Fibroblast of the aortic adventitia (primary cell): Measurements from ENCODE around the gene KCNJ16. TPM values are rescaled to one million over a fixed set of nuclear protein-coding genes. Genes with fewer than 3 reads are reported as not detected.

ENCODE experiments used
- DNase-seq: peaks from one replicate; pipeline ENCODE4 v3.0.0-alpha.2; 2010; ENCODE audit warnings: low read depth
- H3K4me3 ChIP-seq: 2 replicates; pipeline ENCODE4 v1.5.1; 2011; ENCODE audit warnings: low read depth, mild to moderate bottlenecking, control low read depth, low read length, moderate library complexity
- total RNA-seq: library from RNA; depleted of rRNA; stranded (reverse); fragments of >200 nt; gene quantifications from 2 replicates; pipeline ENCODE4 v1.2.3, GENCODE V29; 2012; ENCODE audit warnings: low replicate concordance
- TF ChIP-seq, protein P1 (sequence below): IDR thresholded peaks from 2 replicates; pipeline ENCODE4 v1.5.1; 2011; ENCODE audit warnings: mild to moderate bottlenecking, low read length, control low read depth, inconsistent platforms; ENCODE audit not compliant: insufficient read depth

KCNJ16 gene
- not detected in 2 replicates for total RNA-seq

DNA sequence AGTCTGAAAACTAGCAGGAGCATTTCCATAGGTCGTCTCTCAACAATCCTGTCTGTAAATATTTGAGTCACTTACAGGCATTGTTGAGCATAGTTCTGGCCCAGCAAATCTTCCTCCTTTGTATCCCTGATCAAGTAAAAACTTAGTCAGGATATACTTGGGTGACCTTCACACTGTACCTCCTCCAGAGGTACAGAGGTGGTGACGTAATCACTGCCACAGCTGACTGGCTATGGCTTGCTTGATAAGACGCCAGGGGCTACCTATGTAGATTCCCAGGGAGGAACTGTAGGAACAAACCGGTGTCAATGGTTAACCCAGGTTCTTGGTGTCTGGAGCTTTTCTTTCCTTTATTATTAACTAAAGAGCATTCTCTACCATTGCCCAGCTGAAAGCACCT lies at the start of gene KCNJ16:
Gene KCNJ16 (plus strand): TSS at position 270 of the 400 bp plus-strand sequence. CDS start 56,863 bp downstream, outside the sequence.
- DNase-seq = no peak
- TF ChIP-seq, protein P1, sequence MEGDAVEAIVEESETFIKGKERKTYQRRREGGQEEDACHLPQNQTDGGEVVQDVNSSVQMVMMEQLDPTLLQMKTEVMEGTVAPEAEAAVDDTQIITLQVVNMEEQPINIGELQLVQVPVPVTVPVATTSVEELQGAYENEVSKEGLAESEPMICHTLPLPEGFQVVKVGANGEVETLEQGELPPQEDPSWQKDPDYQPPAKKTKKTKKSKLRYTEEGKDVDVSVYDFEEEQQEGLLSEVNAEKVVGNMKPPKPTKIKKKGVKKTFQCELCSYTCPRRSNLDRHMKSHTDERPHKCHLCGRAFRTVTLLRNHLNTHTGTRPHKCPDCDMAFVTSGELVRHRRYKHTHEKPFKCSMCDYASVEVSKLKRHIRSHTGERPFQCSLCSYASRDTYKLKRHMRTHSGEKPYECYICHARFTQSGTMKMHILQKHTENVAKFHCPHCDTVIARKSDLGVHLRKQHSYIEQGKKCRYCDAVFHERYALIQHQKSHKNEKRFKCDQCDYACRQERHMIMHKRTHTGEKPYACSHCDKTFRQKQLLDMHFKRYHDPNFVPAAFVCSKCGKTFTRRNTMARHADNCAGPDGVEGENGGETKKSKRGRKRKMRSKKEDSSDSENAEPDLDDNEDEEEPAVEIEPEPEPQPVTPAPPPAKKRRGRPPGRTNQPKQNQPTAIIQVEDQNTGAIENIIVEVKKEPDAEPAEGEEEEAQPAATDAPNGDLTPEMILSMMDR = no peak
- H3K4me3 ChIP-seq = no peak within 1 kb of the TSS

DNA sequence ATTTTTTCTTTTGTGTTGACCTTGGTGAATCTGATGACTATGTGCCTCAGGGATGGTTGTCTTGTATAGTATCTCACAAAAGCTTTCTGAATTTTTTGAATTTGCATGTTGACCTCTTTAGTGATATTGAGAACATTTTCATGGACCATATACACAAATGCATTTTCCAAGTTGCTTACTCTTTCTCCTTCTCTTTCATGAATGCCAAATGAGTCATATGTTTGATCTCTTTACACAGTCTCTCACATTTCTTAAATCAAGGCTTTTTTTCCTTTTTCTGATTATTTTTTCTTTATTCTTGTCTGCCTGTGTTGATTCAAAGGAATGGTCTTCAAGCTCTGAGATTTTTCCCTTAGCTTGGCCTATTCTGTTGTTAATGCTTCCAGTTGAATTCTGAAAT lies 46.6 kb upstream of the KCNJ16 start:
- TF ChIP-seq, protein P1 = no peak
- no peak overlapping the region for H3K4me3 ChIP-seq
- peak; percentile 9 for DNase-seq

DNA sequence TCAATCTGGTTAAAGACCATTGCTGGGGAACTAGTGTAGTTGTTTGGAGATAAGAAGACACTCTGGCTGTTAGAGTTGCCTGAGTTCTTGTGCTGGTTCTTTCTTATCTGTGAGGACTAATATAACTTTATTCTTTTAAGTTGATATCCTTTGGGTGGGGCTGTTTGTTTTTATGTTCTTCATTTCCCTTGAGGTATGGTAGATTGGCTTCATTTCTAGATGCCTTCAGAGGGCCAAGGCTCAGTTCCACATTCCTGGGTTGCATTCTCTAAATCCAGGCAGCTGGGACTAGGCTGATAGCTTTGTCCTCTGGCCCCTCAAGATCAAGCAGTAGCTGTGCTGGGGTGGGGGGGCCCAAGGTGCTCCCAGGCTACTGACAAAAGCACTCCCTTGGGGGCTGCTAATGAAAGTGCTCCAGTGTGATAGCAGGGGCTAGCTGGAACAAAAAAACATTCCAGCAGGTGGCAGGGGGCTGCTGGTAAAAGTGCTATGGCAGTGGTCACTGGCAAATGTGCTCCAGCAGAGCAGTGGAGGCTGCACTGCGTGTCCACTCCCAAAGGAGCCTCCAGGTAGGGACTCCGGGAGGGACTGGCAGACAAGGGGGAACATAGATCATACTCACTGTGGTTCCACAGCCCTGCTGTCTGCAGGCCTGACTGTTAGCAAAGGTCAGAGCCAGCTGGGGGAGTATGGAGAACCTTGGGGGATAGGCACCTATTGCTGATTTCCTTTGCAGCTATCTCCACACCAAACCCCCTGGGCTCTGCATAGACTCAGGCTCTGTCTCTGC lies 45.9 kb upstream of the KCNJ16 start:
- TF ChIP-seq, protein P1 = no peak
- no peak for DNase-seq

DNA sequence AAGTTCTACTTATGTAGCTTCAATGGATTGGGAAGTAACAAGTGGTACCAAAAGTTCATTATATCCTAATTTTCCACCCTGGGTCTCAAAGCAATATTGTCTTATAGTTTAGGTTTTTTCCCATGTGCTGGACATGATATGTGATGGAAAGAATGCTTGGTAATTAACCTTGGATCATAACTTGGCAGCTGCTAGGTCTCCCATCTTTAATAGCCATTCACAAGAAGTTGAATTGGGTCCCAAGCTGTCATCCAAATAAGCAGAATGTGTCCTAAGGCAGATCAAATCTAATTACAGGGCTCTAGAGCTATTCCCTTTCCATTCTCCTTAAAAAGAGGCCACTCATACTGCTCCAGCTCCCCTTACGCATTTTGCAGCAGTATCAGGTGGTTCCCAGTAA lies 44.7 kb upstream of the KCNJ16 start:
- no peak overlapping the region for H3K4me3 ChIP-seq
- no peak for DNase-seq
- TF ChIP-seq, protein P1 = no peak

More for the DNA sequence above, 45.9 kb upstream of the KCNJ16 start:
- no peak overlapping the region for H3K4me3 ChIP-seq

DNA sequence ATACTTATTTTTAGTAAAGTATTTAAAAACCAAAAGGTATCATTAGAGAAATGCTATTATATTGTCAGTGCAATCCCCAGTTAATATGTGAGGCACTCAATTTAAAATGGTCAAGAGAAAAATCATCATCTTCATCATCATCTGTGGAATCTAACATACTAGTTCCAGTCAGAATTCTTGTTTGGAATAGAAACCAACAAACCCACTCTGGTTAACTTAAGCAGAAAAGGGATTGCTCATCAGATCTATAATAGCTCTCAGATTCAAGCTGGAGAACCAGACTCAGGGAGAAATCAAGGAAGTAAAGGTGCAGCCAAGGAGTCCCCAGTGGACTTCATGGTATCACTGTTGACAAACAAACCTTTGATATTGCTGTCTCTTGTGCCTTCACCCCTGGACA lies 43.7 kb upstream of the KCNJ16 start:
- H3K4me3 ChIP-seq = no peak overlapping the region
- TF ChIP-seq, protein P1 = no peak
- DNase-seq = no peak

DNA sequence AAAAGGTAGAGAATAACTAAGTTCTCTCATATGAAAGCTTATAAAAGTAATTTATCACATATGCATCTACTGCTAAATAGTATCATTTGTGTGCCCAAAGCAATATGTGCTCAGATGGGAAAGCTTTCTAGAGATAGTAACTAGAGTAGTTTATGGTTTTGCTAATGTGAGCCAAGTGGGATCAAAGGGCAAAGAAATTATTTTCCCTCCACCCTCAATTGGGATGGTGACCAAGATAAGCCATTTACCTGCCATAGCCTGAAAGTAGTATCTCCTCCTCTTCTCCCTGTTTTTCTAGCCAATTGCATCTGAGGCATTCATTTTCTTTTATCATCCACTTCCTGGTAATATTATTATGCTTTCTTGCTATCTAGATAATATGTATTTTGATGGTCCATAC lies 41.9 kb upstream of the KCNJ16 start:
- TF ChIP-seq, protein P1 = no peak
- no peak for DNase-seq

More for the DNA sequence above, 41.9 kb upstream of the KCNJ16 start:
- H3K4me3 ChIP-seq = no peak overlapping the region
